ENCODE measurements around the gene TBCK. TPM values are rescaled to one million over a fixed set of nuclear protein-coding genes. Genes with fewer than 3 reads are reported as not detected.

The TBCK gene
- total and polyA plus RNA-seq, 2 of the 8 experiments (the other 6 are each of a cell fraction or from before 2014, with no cell fraction given), result 10.2 to 18.7 TPM

GRCh38 chr4:106165351-106166010 lies 150.5 kb downstream of the TBCK start:
- Histone ChIP-seq H2AFZ (ENCODE audit: low read length) (no peak overlapping the region), H3K27me3 (replicated peaks in 1 of 4; ENCODE audit: control insufficient read depth in 3 of 4, extremely low read depth in 1 of 4, insufficient read depth in 3 of 4, low read length in 3 of 4) (no peaks in the 10 kb centered on the region), H3K14ac (ENCODE audit: insufficient read length) (no peak overlapping the region), H2BK120ac (replicated peaks; ENCODE audit: low read depth, low read length) (no peak overlapping the region), H3K79me1 (ENCODE audit: low read depth, low read length) (no peaks in the 10 kb centered on the region), H3K23me2 (ENCODE audit: low read depth, low read length) (no peaks in the 10 kb centered on the region; the same call in 1 of the 2 replicates), H3K4me1 (replicated peaks in 1 of 4; ENCODE audit: control insufficient read depth in 3 of 4, insufficient read depth in 4 of 4, low read length in 3 of 4) (no peaks in the 10 kb centered on the region), H3K36me3 (ENCODE audit: control insufficient read depth in 2 of 4, insufficient read depth in 4 of 4, low read length in 3 of 4) (peaks cover 0 to 12% (median 3%) of the 10 kb centered on the region in 4 experiments; a peak in 3 of 8 replicates), H4K91ac (replicated peaks; ENCODE audit: insufficient read length, low read length) (no peak overlapping the region), H3K4me2 (ENCODE audit: insufficient read depth in 1 of 2, low read depth in 2 of 2, low read length in 2 of 2) (no peak overlapping the region), H4K5ac (ENCODE audit: insufficient read length, low read depth, low read length) (no peak overlapping the region), H3K79me2 (ENCODE audit: control insufficient read depth in 1 of 2, insufficient read depth in 2 of 2, low read length in 2 of 2) (no peaks in the 10 kb centered on the region), H2BK15ac (ENCODE audit: low read length) (no peak overlapping the region), H3K23ac (ENCODE audit: insufficient read length) (no peak overlapping the region), H4K20me1 (replicated peaks in 1 of 2; ENCODE audit: control insufficient read depth in 1 of 2, insufficient read depth in 2 of 2, low read length in 2 of 2) (no peaks in the 10 kb centered on the region), H4K8ac (ENCODE audit: extremely low read depth, insufficient read depth, low read length) (no peak overlapping the region), H2BK12ac (ENCODE audit: low read depth, low read length) (no peak overlapping the region), H3K4me3 (ENCODE audit: extremely low read depth in 1 of 4, insufficient read depth in 2 of 4, low read depth in 3 of 4, low read length in 4 of 4) (no peak overlapping the region), H3K9ac (replicated peaks in 1 of 4; ENCODE audit: extremely low read depth in 1 of 4, low read depth in 3 of 4, low read length in 3 of 4) (no peak overlapping the region), H3K9me3 (ENCODE audit: insufficient read depth in 2 of 2, low read depth in 1 of 2, low read length in 1 of 2) (peaks cover 14 to 17% of the 10 kb centered on the region in 2 experiments; a peak in 3 of 4 replicates), H2BK5ac (ENCODE audit: low read depth, low read length) (no peak overlapping the region), H2AK5ac (ENCODE audit: low read depth, low read length) (no peak overlapping the region), H3K56ac (replicated peaks; ENCODE audit: insufficient read length, low read depth, low read length) (no peak overlapping the region), H3K18ac (ENCODE audit: extremely low read depth, low read length) (no peak overlapping the region), H3K27ac (ENCODE audit: low read depth, low read length) (no peak overlapping the region), H3K4ac (replicated peaks; ENCODE audit: insufficient read length, low read depth, low read length) (no peak overlapping the region), H2BK20ac (ENCODE audit: low read length) (no peak overlapping the region)
- POLR2A ChIA-PET (ENCODE audit: partially characterized antibody), result no interaction called here
- DNase-seq (ENCODE audit: low read depth in 1 of 2, low spot score in 2 of 2) (no peak), FAIRE-seq (no peak)
- CTCF ChIA-PET (ENCODE audit: partially characterized antibody), result no interaction called here
- TF ChIP-seq TEAD4 (IDR thresholded peaks at IDR 0.05; ENCODE audit: low read depth, low read length), result no peak
- 86% methylated on average over 1 of the region's 1 CpG; no CpG with 5 or more reads in 1 of the 2 experiments for WGBS, 2 experiments (ENCODE audit: extremely low coverage in 1 of 2, insufficient coverage in 1 of 2, insufficient read length in 1 of 2, insufficient replicate concordance in 2 of 2, low coverage in 1 of 2, low lambda C conversion rate in 2 of 2, missing lambda C conversion rate in 1 of 2)
